HG03378 (cell line): ENCODE measurements around the gene ICAM5.
A peak's percentile ranks its signal among the peaks of the same experiment; 100 is the strongest.
"Not testable (repeated sequence)": the region's sequence is repeated elsewhere in the genome, so short reads cannot be mapped to it uniquely, and the experiment has no call there.

Experiments used
- ATAC-seq: cut with Tn5 transposase; IDR thresholded peaks from one replicate; pipeline ENCODE4 v1.9.1; 2021; ENCODE audit warnings: mild to moderate bottlenecking, moderate library complexity; ENCODE audit not compliant: unreplicated experiment

The ICAM5 gene, protein sequence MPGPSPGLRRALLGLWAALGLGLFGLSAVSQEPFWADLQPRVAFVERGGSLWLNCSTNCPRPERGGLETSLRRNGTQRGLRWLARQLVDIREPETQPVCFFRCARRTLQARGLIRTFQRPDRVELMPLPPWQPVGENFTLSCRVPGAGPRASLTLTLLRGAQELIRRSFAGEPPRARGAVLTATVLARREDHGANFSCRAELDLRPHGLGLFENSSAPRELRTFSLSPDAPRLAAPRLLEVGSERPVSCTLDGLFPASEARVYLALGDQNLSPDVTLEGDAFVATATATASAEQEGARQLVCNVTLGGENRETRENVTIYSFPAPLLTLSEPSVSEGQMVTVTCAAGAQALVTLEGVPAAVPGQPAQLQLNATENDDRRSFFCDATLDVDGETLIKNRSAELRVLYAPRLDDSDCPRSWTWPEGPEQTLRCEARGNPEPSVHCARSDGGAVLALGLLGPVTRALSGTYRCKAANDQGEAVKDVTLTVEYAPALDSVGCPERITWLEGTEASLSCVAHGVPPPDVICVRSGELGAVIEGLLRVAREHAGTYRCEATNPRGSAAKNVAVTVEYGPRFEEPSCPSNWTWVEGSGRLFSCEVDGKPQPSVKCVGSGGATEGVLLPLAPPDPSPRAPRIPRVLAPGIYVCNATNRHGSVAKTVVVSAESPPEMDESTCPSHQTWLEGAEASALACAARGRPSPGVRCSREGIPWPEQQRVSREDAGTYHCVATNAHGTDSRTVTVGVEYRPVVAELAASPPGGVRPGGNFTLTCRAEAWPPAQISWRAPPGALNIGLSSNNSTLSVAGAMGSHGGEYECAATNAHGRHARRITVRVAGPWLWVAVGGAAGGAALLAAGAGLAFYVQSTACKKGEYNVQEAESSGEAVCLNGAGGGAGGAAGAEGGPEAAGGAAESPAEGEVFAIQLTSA

DNA sequence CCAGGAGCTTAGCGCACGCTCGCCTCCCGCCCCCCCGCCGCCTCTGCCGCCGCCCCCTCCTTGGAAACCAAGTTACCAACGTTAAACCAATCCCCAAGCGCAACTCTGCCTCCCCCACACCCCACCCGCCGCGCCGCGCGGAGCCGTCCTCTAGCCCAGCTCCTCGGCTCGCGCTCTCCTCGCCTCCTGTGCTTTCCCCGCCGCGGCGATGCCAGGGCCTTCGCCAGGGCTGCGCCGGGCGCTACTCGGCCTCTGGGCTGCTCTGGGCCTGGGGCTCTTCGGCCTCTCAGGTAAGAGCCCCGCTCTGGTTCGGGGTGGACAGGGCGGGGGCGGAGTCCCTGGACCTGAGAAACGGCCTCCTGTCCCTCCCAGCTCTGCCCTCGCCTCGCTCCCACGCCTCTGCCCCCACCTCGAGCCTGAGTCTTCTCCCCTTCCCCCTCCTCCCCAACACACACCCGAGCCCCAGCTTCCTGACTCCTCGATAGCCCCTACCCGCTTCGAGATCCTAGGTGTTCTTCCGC lies at the start of gene ICAM5:
Gene ICAM5, plus strand, starts transcription at position 117 of the 521 bp plus-strand sequence. Its CDS starts 92 bp downstream, at position 209.
- ATAC-seq, result no peak

DNA sequence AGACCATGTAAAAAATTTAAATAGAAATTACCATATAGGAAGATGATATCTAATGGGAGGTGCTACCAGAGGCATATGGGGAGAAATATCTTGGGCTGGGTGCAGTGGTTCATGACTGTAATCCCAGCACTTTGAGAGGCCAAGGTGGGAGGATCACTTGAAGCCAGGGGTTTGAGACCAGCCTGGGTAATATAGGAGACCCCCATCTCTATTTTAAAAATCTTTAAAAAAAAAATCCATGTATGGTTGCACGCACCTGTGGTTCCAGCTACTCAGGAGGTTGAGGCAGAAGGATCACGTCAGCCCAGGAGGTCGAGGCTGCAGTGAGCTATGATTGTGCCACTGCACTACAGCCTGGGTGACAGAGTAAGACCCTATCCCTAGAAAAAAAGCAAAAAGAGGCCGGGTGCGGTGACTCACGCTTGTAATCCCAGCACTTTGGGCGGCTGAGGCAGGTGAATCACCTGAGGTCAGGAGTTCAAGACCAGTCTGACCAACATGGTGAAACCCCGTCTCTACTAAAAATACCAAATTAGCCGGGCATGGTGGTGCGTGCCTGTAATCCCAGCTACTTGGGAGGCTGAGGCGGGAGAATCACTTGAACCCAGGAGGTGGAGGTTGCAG lies 47.8 kb upstream of the ICAM5 start:
- ATAC-seq, result not testable (repeated sequence)

DNA sequence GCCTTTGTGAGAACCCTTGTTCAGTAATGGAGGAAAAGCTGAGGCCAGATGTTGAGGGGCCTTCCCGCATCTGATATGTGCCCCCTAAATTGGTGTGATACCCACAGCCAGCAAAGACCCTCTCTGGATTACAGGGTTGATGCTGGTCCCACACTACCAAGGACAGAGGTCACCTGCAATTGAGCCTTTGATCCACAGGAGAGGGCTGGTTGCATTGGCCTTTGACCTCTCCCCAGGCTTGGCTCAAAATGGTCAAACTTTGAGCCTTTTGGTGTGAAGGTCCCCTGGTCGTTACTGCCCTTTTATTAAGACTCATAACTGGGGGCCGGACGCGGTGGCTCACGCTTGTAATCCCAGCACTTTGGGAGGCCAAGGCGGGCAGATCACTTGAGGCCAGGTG lies 46.1 kb upstream of the ICAM5 start:
- ATAC-seq, result no peak

DNA sequence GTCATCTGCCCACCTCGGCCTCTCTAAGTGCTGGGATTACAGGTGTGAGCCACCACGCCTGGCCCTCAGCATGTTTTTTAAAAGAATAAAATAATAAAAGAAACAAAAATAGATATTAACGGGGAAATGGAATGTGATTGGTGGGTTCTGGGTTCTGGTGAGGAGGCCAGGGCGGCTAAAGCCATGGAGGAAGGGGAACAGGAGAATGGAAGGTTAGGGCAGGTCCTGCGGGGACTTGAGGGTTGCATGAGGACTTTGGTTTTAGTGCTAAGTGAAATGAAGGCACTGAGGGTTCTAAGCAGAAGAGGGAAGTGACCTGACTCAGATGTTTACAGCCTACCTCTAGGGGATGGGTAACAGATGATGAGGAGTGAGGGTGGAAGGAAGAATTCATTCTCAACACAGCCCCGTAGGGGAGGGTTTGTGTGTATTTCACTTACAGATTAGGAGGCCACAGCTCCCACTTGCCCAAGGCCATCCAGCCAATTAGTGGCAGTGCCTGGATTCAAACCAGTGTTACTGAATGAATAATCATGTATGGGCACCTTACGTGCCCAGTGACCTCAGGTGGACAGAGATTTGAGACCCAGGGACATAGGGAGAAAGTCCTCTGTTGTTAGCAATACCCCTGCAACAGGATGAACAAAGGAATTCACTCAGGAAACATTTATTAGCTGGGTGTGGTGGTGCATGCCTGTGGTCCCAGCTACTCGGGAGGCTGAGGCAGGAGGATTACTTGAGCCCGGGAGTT lies 44.4 kb upstream of the ICAM5 start:
- ATAC-seq, result no peak

DNA sequence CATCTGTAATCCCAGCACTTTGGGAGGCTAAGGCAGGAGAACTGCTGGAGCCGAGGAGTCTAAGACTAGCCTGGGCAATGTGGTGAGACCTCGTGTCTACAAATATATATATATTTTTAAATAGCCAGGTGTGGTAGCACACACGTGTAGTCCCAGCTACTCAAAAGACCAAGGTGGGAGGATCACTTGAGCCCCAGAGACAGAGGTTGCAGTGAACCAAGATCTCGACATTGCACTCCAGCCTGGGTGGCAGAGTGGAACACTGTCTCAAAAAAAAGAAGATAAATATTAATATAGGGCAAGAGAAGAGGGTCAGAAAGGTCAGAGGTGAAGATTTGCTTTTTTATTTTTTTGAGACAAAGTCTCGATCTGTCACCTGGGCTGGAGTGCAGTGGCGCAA lies 43.2 kb upstream of the ICAM5 start:
- ATAC-seq, result no peak

DNA sequence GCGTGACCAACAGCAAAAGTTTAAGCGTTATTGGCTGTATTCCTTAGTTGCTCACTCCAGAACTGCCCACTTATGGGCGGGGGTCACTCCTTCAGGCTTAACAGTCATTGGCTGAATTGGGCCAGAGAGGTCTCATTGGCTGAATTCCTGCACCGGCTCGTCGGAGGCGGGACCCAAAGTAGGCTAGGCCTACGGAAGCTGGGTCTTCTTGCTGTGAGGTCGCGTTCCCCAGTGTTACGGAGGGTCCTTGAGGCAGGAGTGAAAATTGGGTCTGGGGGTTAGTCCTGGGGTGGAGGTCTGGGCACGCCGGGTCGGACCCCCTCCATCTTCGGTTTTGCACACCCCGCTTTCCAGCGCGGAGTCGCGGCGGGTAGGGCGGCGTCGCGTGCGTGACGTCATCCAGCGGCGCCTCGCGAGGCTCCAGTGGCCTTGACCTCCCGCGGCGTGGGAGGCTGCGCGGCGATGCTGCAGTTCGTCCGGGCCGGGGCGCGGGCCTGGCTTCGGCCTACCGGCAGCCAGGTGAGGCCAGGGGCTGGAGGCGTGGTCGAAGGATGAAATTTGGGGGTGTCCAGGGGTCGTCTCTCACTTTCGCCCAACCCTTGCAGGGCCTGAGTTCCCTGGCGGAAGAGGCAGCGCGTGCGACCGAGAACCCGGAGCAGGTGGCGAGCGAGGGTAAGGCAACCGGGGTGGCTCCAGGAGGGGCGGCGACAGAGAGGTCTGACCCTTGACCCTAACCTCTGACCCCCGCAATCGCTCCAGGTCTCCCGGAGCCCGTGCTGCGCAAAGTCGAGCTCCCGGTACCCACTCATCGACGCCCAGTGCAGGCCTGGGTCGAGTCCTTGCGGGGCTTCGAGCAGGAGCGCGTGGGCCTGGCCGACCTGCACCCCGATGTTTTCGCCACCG lies 37.7 kb upstream of the ICAM5 start, which contains the start of gene MRPL4:
Gene MRPL4, plus strand, starts transcription at position 423 of the 903 bp plus-strand sequence. Its CDS starts 40 bp downstream, at position 463.
- ATAC-seq, result peak; percentile 86

DNA sequence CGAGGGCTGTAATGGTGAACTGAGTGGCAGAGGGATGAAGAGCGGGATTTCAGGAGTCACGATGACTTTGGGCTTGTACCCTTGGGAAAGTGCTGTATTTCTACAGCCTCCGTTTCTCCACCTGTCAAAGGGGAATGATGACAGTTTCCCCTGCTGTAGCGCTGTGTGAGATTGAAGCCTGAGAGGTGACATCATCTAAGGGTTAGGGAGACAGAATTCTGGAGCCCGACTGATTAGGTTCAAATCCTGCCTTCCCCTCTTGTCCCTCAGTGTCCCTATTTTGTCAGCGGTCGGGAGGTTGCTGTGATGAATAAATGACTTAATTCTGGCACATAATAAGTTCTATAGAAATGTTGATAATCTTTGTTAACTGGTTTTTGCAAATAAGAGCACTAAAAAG lies 37.0 kb upstream of the ICAM5 start:
- no peak for ATAC-seq

DNA sequence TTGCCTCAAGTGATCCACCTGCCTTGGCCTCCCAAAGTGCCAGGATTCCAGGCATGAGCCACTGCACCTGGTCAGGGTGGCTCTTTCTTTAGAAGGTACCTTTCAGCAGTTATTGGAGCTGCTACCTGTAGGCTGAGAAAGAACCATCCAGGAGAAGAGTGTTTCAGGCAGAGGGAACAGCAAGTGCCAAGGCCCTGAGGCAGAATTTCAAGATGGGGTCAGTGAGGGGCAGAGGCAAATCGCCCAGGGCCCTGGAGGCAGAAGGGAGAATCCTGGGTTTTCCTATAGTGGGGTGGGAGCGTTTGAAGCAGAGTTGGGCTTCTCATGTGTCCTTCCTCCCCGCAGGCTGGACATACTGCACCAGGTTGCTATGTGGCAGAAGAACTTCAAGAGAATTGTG lies 35.5 kb upstream of the ICAM5 start:
- ATAC-seq, result no peak

DNA sequence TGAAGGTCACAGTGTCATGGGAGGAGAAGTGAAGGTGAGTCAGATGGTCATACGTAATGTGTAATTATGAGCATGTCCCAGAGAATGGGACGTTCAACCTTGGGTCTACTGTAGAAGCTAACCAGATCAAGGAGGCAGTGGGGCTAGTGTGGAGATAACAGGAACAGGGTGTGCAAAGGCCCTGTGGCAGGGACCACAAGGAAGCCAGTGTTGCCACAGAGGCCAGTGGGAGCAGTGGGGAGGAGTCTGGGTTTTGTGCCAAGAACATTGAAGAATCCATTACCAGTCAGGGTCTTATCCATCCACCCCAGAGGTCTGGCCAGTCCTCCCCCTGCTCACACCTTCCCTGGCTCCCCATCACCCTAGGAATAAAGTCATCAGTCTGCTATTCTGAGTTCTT lies 34.4 kb upstream of the ICAM5 start:
- no peak for ATAC-seq

DNA sequence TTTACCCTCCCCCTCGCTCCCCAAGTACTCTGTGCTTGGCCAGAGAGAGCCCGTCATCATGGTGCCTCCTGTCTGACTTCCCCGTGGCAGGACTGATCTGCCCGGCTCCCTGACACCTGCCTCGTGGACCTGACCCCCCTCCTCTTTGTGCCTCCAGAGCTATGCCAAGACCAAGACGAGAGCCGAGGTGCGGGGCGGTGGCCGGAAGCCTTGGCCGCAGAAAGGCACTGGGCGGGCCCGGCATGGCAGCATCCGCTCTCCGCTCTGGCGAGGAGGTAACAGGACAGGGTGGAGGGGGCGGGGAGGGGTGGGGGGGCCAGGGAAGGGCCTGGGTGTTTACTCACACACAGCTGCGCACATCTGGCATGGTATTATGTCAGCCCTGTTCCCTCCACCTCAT lies 33.2 kb upstream of the ICAM5 start:
- ATAC-seq, result no peak

DNA sequence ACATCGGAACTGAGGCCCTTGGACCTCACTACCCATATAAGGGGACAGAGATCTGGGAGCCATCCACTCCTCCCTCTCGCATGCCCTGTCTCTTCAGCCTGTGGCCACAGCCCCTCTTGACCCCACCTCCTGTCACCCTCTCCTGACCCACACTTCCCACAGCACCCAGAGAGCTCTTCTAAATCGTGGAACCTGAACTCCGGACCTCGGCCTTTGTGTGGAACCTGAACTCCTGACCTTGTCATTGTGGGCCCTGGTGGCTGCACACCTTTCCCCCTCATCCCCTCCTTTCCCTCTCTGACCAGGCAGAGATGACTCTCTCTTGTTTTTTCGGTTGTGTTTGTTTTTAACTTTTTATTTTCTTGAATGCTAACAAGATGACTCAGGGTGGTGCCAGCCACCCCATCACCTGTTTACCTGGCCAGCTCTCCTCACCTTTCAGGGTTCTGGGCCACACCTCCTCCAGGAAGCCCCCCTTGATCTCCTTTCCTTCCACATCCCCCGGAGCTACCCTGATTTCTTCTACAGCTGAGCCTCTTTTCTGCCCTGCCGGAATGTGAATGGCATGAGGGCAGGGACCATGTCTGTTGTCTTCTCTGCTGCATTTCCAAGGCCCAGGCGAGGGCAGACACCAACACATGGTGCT lies 32.7 kb upstream of the ICAM5 start:
- ATAC-seq, result no peak

DNA sequence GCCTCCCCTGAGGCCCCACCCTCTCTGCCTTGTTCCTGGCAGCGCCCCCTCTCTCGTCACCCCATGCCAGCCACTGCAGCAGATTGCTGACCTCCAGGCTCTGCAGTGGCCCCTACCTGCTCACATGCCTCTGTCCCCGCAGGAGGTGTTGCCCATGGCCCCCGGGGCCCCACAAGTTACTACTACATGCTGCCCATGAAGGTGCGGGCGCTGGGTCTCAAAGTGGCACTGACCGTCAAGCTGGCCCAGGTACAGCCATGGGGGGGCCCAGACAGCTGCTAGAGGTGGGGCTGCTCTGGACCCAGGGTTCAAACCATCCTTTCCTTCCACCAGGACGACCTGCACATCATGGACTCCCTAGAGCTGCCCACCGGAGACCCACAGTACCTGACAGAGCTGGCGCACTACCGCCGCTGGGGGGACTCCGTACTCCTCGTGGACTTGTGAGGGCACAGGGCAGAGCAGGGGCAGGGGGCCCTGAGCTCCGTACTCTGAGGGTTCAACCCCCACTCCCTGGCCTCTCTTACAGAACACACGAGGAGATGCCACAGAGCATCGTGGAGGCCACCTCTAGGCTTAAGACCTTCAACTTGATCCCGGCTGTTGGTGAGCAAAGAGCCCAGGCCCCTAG lies 31.6 kb upstream of the ICAM5 start:
- ATAC-seq, result no peak

DNA sequence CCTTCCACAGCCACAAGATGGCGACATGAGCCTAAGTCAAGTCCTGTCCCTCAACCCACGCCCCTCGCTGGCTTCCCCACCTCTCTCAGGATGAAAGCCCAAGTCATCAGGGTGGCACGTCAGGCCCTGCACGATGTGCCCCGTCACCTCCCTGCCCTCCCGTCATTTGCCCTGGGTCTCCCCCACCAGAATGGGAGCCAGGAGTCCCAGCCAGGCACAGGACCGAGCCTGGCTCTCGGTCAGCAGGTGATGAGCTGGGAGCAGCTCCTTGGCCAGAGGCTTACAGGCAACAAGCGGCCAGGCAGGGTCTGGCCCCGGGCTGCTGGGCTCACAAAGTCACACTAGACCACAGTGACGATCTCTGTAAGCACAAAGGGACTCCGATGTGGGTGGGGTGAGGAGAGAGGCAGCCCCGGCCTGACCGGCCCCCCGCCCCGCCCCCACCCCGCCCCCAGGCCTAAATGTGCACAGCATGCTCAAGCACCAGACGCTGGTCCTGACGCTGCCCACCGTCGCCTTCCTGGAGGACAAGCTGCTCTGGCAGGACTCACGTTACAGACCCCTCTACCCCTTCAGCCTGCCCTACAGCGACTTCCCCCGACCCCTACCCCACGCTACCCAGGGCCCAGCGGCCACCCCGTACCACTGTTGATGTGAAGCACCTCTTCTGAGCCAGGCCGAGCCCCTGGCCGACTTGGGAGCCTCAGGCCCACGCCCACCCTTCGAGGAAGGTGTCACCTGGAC lies 30.4 kb upstream of the ICAM5 start:
- no peak for ATAC-seq

DNA sequence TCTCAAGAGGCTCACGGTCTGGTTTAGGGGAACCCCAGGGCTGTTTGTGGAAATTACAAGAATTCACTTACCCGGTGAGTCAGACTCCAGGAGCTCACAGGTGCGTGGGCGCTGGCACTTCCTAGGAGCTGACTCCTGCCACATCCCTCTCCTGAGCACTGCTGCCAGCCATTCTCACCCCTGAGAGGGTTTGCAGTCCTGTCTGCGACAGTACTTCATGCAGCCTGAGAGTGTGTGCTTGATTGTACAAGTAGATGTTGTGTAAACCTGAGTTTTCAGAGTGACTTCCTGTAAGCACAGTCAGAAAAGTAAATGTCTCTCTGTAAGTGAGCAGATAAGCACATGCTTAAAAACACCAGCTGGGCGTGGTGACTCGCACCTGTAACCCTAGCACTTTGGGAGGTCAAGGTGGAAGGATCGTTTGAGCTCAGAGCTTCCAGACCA lies 29.6 kb upstream of the ICAM5 start:
- ATAC-seq, result no peak

DNA sequence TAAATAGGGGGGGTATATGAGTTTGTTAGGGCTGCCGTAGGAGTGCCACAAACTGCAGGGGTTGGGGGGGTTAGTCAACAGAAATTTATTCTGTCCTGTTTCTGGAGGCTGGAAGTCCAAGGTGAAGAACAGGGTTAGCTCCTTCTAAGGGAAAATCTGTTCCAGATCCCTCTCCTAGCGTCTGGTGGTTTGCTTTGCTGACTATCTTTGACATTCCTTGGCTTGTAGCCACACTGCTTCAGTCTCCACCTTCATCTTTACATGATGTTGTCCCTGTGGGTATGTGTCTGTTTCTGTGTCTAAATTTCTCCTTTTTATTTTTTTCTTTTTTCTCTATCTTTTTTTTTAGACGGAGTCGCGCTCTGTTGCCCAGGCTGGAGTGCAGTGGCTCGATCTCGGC lies 27.0 kb upstream of the ICAM5 start:
- no peak for ATAC-seq

DNA sequence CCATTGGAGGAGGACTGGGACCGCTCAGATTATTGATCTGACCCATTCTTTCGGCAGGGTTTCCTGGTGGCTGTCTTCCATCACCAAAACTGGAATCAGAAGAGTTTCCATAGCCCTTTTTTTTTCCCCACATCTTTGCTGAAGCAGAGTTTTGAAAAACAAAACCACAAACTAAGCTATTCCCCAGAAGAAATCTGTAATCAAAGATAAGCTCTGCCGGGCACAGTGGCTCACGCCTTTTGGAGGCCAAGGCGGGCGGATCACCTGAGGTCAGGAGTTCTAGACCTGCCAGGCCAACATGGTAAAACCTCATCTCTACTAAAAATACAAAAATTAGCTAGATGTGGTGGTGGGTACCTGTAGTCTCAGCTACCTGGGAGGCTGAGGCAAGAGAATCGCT lies 23.0 kb upstream of the ICAM5 start:
- no peak for ATAC-seq

DNA sequence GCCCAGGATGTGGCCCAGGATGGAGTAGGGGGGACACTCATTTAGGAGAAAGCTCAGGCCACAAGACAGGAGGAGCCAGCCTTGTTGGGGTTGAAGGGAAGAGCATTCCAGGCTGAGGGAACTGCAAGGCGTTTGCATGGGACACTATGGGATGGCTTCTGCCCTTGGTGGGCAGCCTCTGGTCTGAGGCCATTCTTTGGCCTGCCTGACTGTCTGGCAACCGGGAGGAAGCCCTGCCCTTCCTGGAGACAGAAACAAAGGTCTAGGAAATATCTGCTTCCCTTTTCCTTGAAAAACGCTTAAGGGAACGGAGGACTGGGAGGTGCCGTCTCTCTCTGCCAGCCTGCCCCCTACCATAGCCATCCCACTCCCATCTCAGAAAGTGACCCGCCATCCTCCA lies 21.7 kb upstream of the ICAM5 start:
- ATAC-seq, result no peak
